Kidney glomerular epithelial cell (primary cell): ENCODE measurements around the gene RPL32.
"Not testable (repeated sequence)": the region's sequence is repeated elsewhere in the genome, so short reads cannot be mapped to it uniquely, and the experiment has no call there.

Experiments used
- DNase-seq: peaks from one replicate; lab custom pipeline; 2025; lab: John Stamatoyannopoulos, UW

The RPL32 gene

GRCh38 chr3:12808587-12808986 is 32.8 kb downstream of the RPL32 start:
- no peak for DNase-seq

- DNase-seq = no peak
Observed at GRCh38 chr3:12807601-12808359, 33.6 kb downstream of the RPL32 start.

GRCh38 chr3:12807066-12807465 is 34.3 kb downstream of the RPL32 start:
- no peak for DNase-seq

GRCh38 chr3:12803371-12803770 is 38.0 kb downstream of the RPL32 start:
- DNase-seq = no peak

GRCh38 chr3:12799525-12800440 is 41.6 kb downstream of the RPL32 start:
- DNase-seq = no peak

GRCh38 chr3:12798559-12799179 is 42.7 kb downstream of the RPL32 start:
- DNase-seq = no peak

- no peak for DNase-seq
Observed at GRCh38 chr3:12797892-12798558, 43.3 kb downstream of the RPL32 start.

GRCh38 chr3:12797124-12797891 is 44.1 kb downstream of the RPL32 start:
- DNase-seq = no peak

GRCh38 chr3:12796171-12797123 is 44.9 kb downstream of the RPL32 start, which contains the start of gene CAND2:
TSS of gene CAND2 (plus strand) at chr3:12796680. CDS start at chr3:12796721, 41 bp downstream.
- no peak for DNase-seq

GRCh38 chr3:12793701-12794100 is 47.7 kb downstream of the RPL32 start:
- no peak for DNase-seq

GRCh38 chr3:12791430-12791829 is 49.9 kb downstream of the RPL32 start:
- no peak for DNase-seq

GRCh38 chr3:12787967-12788690 is 53.2 kb downstream of the RPL32 start:
- DNase-seq = not testable (repeated sequence)

- DNase-seq = not testable (repeated sequence)
Observed at GRCh38 chr3:12787346-12787745, 54.0 kb downstream of the RPL32 start.

- no peak for DNase-seq
Observed at GRCh38 chr3:12785096-12785495, 56.3 kb downstream of the RPL32 start.
